Neural cell (in vitro differentiated cells): ENCODE data around the gene ELN. TPM values are rescaled to one million over a fixed set of nuclear protein-coding genes. Genes with fewer than 3 reads are reported as not detected.

Experiments used
- H2AFZ ChIP-seq: fragments of 200-600, 300-800 bp; sonication (generic), shearing (Covaris generic); 2 replicates; pipeline ENCODE4 v1.6.0; 2014; ENCODE audit warnings: low read depth, mild to moderate bottlenecking, antibody characterized with exemption, low read length, moderate library complexity
- H3F3A ChIP-seq: fragments of 200-600 bp; shearing (Covaris generic); 2 replicates; pipeline ENCODE4 v1.6.1; 2016; ENCODE audit warnings: mild to moderate bottlenecking, moderate library complexity, mixed read lengths, antibody characterized with exemption, low read length; ENCODE audit not compliant: insufficient read depth, poor library complexity, severe bottlenecking
- H3K27ac ChIP-seq: fragments of 200-600, 300-800 bp; sonication (generic), shearing (Covaris generic); 2 replicates; pipeline ENCODE4 v1.5.1; 2014; ENCODE audit warnings: mild to moderate bottlenecking, low read length, moderate library complexity
- H3K27me3 ChIP-seq: fragments of 300-800, 200-600 bp; sonication (generic), shearing (Covaris generic); 2 replicates; pipeline ENCODE4 v1.6.0; 2014; ENCODE audit warnings: mild to moderate bottlenecking, low read depth, low read length, moderate library complexity; ENCODE audit not compliant: insufficient read depth
- H3K36me3 ChIP-seq: fragments of 300-800, 200-600 bp; sonication (generic), shearing (Covaris generic); 2 replicates; pipeline ENCODE4 v1.5.1; 2014; ENCODE audit warnings: mild to moderate bottlenecking, antibody characterized with exemption, low read length, moderate library complexity; ENCODE audit not compliant: insufficient read depth
- H3K4me2 ChIP-seq: fragments of 300-800, 200-600 bp; sonication (generic), shearing (Covaris generic); 2 replicates; pipeline ENCODE4 v1.6.0; 2014; ENCODE audit warnings: mild to moderate bottlenecking, low read length
- H3K4me3 ChIP-seq: fragments of 300-800, 200-600 bp; sonication (generic), shearing (Covaris generic); 2 replicates; pipeline ENCODE4 v1.5.1; 2014; ENCODE audit warnings: mild to moderate bottlenecking, low read length, moderate library complexity
- H3K79me2 ChIP-seq: fragments of 200-600 bp; shearing (Covaris generic); replicated peaks from 2 replicates; pipeline ENCODE4 v1.6.0; 2014; ENCODE audit warnings: mild to moderate bottlenecking, low read length, moderate library complexity; ENCODE audit not compliant: insufficient read depth
- H3K9ac ChIP-seq: fragments of 300-800, 200-600 bp; sonication (generic), shearing (Covaris generic); 2 replicates; pipeline ENCODE4 v1.6.1; 2016; ENCODE audit warnings: mild to moderate bottlenecking, low read length, mixed read lengths
- H3K9me2 ChIP-seq: fragments of 200-600 bp; shearing (Covaris generic); 2 replicates; pipeline ENCODE4 v1.6.1; 2016; ENCODE audit warnings: mild to moderate bottlenecking, low read length, mixed read lengths; ENCODE audit not compliant: insufficient read depth
- H3K9me3 ChIP-seq: fragments of 200-600, 300-800 bp; sonication (generic), shearing (Covaris generic); 2 replicates; pipeline ENCODE4 v1.6.1; 2016; ENCODE audit warnings: mild to moderate bottlenecking, mixed run types, low read length, moderate library complexity, mixed read lengths
- H4K20me1 ChIP-seq: fragments of 200-600 bp; shearing (Covaris generic); 2 replicates; pipeline ENCODE4 v1.6.1; 2016; ENCODE audit warnings: mild to moderate bottlenecking, mixed run types; ENCODE audit not compliant: insufficient read depth
- EP300 ChIP-seq: fragments of 450-650 bp; conservative IDR thresholded peaks from 2 replicates; pipeline ENCODE4 v1.6.1; 2014; ENCODE audit warnings: antibody characterized with exemption, mild to moderate bottlenecking, moderate library complexity; ENCODE audit not compliant: poor library complexity, severe bottlenecking
- EZH2 ChIP-seq: fragments of 200-600, 300-800 bp; shearing (Covaris generic), sonication (generic); IDR thresholded peaks from 2 replicates; pipeline ENCODE4 v1.6.1; 2014; ENCODE audit warnings: antibody characterized with exemption, low read length, borderline replicate concordance, mild to moderate bottlenecking; ENCODE audit not compliant: insufficient read depth, poor library complexity, severe bottlenecking
- MXI1 ChIP-seq: fragments of 450-650 bp; conservative IDR thresholded peaks from 2 replicates; pipeline ENCODE4 v1.6.1; 2014; ENCODE audit warnings: antibody characterized with exemption, mild to moderate bottlenecking; ENCODE audit not compliant: poor library complexity, severe bottlenecking
- POLR2AphosphoS5 ChIP-seq: IDR thresholded peaks from 2 replicates; pipeline ENCODE4 v1.6.1; 2012
- RAD21 ChIP-seq: fragments of 450-650 bp; conservative IDR thresholded peaks from 2 replicates; pipeline ENCODE4 v1.6.1; 2014; ENCODE audit warnings: antibody characterized with exemption, mild to moderate bottlenecking, moderate library complexity
- SMC3 ChIP-seq: fragments of 450-650 bp; conservative IDR thresholded peaks from 2 replicates; pipeline ENCODE4 v1.6.1; 2014; ENCODE audit warnings: antibody characterized with exemption, mild to moderate bottlenecking, moderate library complexity; ENCODE audit not compliant: poor library complexity
- TAF1 ChIP-seq: IDR thresholded peaks from 2 replicates; pipeline ENCODE4 v1.6.1; 2012; ENCODE audit warnings: low read depth
- polyA plus RNA-seq: library from polyadenylated mRNA; depleted of rRNA; stranded (reverse); fragments of >200 nt; gene quantifications from 2 replicates; pipeline ENCODE4 v1.2.3, GENCODE V29; 2014
- TF ChIP-seq, protein P1 (sequence below): fragments of 450-650 bp; IDR thresholded peaks from 2 replicates; pipeline ENCODE4 v1.5.1; 2014; ENCODE audit warnings: antibody characterized with exemption, mild to moderate bottlenecking, moderate library complexity; ENCODE audit not compliant: poor library complexity, severe bottlenecking
- TF ChIP-seq, protein P2 (sequence below): IDR thresholded peaks from 2 replicates; pipeline ENCODE4 v1.6.1; 2012; ENCODE audit warnings: borderline replicate concordance

The ELN gene
- polyA plus RNA-seq, 1 donor from 2014 or later: not detected

DNA sequence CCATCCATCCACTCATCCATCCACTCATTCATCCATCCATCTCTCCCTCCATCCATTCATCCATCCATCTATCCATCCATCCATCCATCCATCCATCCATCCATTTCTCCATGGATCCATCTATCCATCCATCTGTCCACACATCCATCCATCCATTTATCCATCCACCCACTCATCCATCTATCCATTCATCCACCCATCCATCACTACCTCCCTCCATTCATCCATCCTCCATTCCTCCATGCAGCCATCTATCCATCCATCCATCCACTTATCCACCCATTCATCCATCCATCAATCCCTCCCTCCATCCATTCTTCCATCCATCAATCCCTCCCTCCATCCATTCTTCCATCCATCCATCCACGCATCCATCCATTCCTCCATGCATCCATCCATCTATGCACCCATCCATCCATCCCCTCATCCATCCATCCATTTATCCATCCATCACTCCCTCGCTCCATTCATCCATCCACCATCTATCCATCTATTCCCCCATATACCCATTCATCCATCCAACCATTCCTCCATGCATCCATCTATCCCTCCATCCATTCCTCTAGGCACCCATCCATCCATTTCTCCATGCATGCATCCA, 21.1 kb downstream of the ELN start:
- no peaks in the 10 kb centered on the region for H3K36me3 ChIP-seq
- H3K79me2 ChIP-seq: no peaks in the 10 kb centered on the region
- no peak overlapping the region for H3K9ac ChIP-seq
- H3F3A ChIP-seq: no peaks in the 10 kb centered on the region
- no peaks in the 10 kb centered on the region for H3K9me3 ChIP-seq
- no peak overlapping the region for H3K4me2 ChIP-seq
- H3K4me3 ChIP-seq: no peak overlapping the region
- no peaks in the 10 kb centered on the region for H4K20me1 ChIP-seq
- TF ChIP-seq, protein P1, sequence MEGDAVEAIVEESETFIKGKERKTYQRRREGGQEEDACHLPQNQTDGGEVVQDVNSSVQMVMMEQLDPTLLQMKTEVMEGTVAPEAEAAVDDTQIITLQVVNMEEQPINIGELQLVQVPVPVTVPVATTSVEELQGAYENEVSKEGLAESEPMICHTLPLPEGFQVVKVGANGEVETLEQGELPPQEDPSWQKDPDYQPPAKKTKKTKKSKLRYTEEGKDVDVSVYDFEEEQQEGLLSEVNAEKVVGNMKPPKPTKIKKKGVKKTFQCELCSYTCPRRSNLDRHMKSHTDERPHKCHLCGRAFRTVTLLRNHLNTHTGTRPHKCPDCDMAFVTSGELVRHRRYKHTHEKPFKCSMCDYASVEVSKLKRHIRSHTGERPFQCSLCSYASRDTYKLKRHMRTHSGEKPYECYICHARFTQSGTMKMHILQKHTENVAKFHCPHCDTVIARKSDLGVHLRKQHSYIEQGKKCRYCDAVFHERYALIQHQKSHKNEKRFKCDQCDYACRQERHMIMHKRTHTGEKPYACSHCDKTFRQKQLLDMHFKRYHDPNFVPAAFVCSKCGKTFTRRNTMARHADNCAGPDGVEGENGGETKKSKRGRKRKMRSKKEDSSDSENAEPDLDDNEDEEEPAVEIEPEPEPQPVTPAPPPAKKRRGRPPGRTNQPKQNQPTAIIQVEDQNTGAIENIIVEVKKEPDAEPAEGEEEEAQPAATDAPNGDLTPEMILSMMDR: no peak
- TF ChIP-seq RAD21 (no peak), TAF1 (no peak), SMC3 (no peak)
- TF ChIP-seq, protein P2, sequence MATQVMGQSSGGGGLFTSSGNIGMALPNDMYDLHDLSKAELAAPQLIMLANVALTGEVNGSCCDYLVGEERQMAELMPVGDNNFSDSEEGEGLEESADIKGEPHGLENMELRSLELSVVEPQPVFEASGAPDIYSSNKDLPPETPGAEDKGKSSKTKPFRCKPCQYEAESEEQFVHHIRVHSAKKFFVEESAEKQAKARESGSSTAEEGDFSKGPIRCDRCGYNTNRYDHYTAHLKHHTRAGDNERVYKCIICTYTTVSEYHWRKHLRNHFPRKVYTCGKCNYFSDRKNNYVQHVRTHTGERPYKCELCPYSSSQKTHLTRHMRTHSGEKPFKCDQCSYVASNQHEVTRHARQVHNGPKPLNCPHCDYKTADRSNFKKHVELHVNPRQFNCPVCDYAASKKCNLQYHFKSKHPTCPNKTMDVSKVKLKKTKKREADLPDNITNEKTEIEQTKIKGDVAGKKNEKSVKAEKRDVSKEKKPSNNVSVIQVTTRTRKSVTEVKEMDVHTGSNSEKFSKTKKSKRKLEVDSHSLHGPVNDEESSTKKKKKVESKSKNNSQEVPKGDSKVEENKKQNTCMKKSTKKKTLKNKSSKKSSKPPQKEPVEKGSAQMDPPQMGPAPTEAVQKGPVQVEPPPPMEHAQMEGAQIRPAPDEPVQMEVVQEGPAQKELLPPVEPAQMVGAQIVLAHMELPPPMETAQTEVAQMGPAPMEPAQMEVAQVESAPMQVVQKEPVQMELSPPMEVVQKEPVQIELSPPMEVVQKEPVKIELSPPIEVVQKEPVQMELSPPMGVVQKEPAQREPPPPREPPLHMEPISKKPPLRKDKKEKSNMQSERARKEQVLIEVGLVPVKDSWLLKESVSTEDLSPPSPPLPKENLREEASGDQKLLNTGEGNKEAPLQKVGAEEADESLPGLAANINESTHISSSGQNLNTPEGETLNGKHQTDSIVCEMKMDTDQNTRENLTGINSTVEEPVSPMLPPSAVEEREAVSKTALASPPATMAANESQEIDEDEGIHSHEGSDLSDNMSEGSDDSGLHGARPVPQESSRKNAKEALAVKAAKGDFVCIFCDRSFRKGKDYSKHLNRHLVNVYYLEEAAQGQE: no peak
- no peak overlapping the region for H2AFZ ChIP-seq
- no peaks in the 10 kb centered on the region for H3K9me2 ChIP-seq
- H3K27me3 ChIP-seq: no peaks in the 10 kb centered on the region
- H3K27ac ChIP-seq: no peak overlapping the region

DNA sequence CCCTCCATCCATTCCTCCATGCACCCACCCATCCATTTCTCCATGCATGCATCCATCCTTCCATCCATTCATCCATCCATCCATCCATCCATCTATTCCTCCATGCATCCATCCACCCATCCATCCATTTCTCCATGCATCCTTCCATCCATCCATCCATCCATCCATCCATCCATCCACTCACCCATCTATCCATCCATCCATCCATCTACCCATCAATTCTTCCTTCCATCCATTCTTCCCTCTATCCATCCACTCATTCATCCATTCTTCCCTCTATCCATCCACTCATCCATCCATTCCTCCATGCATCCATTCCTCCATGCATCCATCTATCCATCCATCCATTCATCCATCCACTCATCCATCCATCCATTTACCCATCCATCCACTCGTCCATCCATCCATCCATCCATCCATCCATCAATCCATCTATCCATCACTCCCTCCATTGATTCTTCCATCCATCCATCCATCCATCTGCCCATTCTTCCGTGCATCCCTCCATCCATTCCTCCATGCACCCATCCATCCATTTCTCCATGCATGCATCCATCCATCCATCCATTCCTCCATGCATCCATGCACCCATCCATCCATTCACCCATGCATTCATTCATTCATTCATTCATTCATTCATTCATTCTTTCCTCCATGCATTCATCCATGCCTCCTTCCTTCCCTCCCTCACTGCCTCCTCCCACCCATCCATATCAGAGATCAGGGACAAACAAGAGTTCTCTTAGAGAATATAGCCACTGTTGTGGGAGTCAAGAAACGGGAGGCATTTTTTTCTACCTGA, 22.2 kb downstream of the ELN start:
- Histone ChIP-seq H3K79me2 (no peaks in the 10 kb centered on the region), H3K27me3 (no peaks in the 10 kb centered on the region), H4K20me1 (no peaks in the 10 kb centered on the region), H3K9ac (no peak overlapping the region), H2AFZ (no peak overlapping the region), H3K36me3 (no peaks in the 10 kb centered on the region), H3K4me2 (no peak overlapping the region), H3K27ac (no peak overlapping the region), H3F3A (no peaks in the 10 kb centered on the region), H3K4me3 (no peak overlapping the region), H3K9me3 (no peaks in the 10 kb centered on the region), H3K9me2 (no peaks in the 10 kb centered on the region)
- TF ChIP-seq POLR2AphosphoS5: no peak
- TF ChIP-seq, protein P2: no peak
- TF ChIP-seq, protein P1: no peak
- TF ChIP-seq EZH2: no peak
- no peak for TF ChIP-seq RAD21
- no peak for TF ChIP-seq MXI1
- no peak for TF ChIP-seq TAF1
- TF ChIP-seq EP300: no peak
- TF ChIP-seq SMC3: no peak
